ENCODE data around the gene PRR19. TPM values are rescaled to one million over a fixed set of nuclear protein-coding genes. Genes with fewer than 3 reads are reported as not detected.
"Not testable (repeated sequence)": the region's sequence is repeated elsewhere in the genome, so short reads cannot be mapped to it uniquely, and the experiment has no call there.

Gene PRR19
- polyA plus RNA-seq, 4 donors: 1.7 to 2.1 (median 1.8) TPM

DNA sequence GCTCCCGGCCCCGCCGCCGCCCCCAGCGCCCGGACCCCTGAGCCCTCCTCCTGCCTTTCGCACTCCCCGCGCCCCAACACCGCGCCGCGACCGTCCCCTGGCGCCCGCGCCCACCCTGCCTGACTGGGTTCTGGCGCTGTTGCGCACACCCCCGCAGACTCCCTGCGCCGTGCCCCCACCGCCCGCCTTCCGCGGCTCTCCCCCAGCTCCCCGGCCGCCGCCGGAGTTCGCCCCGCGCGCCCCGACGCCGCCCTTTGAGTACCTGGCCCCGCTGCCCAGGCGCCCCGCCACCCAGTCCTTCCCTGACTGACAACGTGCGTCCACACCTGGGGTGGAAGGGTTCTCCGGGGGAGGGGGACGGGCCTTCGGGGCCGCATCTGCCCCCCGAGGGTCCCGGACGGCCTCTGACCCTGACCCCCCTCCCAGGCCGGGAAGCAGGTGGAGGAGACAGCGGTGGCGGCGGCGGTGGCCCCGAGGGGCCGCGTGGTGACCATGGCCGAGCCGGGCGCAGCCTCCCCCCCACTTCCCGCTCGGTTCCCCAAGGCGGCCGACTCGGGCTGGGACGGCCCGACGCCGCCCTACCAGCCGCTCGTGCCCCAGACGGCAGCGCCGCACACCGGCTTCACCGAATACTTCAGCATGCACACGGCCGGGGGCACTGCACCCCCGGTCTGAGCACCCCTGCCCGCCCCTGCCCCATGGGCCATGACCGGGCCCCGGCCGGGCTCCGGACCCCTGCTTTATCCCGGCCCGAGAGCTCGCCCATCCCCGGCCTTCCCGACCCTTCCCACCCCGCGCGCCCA is 22.1 kb downstream of the PRR19 start:
- no peak for DNase-seq (ENCODE audit: low read depth in 4 of 4, low spot score in 3 of 4)

DNA sequence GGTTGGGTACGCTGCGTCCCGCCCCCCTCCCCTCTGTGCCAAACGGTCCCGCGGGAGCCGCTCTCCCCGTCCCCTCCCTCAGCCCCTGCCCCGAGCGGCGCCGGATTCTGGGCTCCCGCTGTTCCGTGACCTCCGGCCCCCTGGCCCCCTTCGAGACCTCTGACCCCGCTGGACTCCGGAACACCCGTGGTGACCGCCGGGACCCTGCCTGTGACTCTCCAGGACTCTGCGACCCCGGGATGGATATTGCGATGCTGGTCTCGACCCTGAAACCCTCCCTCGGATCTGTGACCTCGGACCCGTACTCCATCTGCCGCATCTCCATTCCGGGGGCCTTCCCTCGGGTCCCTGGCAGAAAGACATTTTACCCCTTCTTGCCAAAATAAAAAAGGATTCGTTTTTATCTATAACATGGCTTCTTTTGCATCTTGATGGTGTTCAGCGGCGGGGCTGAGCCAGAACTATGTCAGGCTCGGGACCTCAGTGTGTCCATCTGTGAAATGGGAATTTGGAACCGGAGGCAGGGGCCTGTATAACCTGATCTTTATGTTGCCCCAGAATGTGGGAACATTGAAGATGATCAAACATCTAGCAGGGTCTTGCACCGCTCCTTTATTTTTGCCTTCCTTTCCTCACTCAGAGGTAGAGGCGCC is 22.8 kb downstream of the PRR19 start:
- DNase-seq (ENCODE audit: low read depth in 4 of 4, low spot score in 3 of 4): no peak

DNA sequence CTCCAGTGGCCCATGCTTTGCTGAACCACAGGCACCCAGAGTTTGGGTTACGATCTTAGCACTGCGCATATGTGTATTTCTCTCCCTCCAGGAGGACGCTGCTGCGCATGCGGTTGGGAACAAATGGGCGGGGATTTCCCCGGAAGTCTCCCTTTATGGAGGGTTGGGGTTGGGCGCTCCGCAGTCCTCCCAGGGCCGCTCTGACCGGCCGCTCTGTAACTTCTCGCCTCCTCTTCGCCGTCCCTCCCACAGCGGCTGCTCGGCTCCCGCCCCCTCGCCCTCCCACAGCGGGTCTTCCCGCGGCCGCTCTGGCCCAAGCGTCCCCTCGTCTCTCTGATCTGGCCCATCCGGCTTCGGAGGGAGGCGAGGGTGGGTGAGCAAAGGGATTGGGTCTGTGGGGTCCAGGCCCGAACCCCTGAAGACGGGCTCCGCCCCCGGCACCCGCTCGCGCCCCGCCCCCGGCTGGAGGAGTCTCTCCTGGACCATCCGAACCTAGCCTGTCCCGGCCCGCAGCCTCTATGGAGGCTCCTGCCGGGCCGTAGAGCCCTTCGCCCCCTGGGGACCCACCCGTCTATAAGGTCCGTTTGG is 23.5 kb downstream of the PRR19 start, which contains the start of gene MEGF8:
Gene MEGF8 (plus strand): TSS at position 328 of the 588 bp plus-strand sequence. CDS start 609 bp downstream, outside the sequence.
- peak; percentile 96 to 98 (median 96) for DNase-seq (ENCODE audit: low read depth in 4 of 4, low spot score in 3 of 4)

DNA sequence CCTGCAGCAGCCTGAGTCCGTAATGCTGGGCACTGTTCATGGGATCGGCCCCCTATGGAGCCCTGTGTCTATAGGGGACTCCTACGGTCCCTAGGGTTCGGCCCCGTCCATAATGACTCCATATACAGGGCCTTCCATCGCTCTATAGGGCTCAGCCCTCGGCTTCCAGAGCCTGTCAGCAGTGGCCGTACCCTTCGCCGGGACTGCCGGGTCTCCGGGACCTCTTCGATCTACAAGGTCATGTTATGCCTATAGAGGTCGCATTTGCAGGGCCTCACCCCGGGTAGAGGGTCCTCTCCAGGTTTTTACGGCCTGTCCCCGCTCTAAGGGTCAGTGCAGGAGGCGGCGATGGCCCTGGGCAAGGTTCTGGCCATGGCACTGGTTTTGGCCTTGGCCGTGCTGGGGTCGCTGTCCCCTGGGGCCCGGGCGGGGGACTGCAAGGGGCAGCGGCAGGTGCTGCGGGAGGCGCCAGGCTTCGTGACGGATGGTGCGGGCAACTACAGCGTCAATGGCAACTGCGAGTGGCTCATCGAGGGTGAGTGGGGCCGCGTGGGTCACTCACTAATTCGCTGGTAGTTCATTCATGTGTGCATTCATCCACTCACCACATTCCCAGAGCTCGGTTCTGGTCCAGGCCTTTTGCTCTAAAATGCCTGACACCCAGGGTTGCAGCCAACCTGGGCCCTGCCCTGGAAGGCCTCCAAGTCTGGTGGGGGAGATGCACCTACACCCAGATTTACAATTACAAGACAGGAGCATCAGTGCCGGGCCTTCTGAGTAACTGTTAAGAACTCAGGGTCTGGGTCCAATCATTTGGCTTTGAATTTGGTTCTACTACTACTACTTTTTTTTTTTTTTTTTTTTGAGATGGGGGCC is 24.2 kb downstream of the PRR19 start:
- DNase-seq (ENCODE audit: low read depth in 4 of 4, low spot score in 3 of 4): no peak

DNA sequence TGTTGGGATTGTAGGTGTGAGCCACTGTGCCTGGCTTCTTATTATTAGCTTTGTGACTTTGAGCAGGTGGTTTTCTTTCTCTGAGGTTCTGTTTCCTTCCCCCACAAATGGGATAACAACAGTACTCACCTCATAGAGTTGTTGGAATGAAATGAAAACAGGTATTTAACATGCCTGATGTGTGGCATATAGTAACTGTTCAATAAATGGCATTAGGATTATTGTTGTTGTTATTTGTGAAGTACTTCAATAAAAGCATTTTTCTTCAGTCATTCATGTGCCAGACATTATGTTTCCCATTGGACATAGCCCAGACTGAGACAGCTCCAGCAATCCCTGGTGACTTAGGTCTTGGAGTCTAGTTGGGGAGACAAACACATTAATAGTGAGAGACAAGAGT is 25.0 kb downstream of the PRR19 start:
- no peak for DNase-seq (ENCODE audit: low read depth in 4 of 4, low spot score in 3 of 4)

DNA sequence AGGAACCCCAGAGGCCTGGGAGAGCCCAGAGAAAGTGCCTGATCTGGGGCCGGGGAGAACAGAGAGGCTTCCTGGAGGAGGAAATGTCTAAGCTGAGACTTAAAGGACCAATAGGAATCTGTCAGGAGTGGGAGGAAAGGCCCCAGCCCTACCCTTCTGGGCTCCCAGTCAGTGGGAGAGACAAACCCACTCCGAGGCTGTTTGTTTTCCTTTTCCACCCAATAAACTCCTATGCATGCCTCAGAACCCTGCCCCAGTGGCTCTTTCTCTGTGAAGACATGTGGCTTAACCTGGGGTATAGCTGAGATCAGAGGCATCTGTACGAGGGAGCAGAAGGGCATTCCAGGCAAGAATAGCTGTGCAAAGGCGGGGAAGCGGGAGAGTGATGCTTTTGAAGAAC is 25.4 kb downstream of the PRR19 start:
- DNase-seq (ENCODE audit: low read depth in 4 of 4, low spot score in 3 of 4): no peak

DNA sequence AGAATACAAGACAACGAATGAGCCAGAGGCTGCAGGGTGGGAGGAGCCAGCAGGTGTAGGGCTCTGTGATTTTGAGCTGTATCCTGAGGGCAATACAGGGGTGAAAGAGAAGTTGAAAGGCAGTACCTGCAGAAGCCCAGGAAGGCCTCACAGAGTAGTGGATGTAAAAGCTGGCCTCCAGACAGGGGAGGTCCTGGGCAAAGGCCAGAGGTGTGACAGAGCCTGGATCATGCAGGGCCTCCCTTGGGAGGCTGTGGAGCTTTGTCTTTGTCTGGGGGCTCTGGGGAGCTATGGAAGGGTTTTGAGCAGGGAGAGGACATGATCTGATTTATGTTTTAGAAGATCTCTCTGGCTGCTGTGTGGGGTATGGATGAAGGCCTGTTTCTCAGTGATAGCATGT is 26.2 kb downstream of the PRR19 start:
- DNase-seq (ENCODE audit: low read depth in 4 of 4, low spot score in 3 of 4): no peak

DNA sequence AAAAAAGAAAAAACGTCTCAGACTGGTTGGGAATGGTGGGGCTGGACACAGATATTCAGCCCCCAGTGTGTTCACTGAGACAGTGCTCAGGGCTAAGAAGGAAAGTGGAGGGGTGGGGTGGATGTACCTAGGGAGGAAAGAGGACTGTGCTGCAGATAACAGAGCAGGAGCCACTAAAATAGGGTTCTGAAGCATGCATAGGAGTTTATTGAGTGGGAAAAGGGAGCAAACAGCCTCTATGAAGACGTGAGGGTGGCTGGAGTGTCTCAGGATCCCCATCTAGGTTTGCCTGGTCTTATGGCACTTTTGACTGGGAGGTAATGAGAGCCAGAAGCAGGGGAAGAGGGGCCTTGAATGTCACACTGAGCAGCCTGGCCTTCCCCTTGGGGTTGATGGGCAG is 26.9 kb downstream of the PRR19 start:
- no peak for DNase-seq (ENCODE audit: low read depth in 4 of 4, low spot score in 3 of 4)

DNA sequence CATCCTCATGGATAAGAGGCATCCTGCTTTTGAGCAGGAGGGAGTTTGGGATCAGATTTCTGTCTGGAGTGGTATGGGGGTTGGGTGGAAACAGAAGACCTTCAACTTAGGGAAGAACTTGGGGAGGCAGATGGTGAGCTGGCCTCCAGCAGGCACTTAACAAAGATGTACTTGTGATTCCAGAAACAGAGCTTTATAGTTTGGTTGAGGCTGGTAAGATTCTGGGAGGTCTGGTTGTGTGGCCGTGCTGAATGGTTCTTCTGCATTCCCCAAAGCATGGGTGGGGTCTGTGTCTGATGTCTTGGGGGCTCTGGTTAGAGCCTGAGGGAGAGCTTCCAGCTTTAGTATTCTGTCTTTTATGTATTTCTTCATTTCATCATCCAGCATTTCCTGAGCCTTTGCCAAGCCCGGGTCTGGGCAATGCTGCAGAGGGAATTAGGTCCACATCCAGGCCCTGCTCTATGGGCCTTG is 28.3 kb downstream of the PRR19 start:
- DNase-seq (ENCODE audit: low read depth in 4 of 4, low spot score in 3 of 4): no peak

DNA sequence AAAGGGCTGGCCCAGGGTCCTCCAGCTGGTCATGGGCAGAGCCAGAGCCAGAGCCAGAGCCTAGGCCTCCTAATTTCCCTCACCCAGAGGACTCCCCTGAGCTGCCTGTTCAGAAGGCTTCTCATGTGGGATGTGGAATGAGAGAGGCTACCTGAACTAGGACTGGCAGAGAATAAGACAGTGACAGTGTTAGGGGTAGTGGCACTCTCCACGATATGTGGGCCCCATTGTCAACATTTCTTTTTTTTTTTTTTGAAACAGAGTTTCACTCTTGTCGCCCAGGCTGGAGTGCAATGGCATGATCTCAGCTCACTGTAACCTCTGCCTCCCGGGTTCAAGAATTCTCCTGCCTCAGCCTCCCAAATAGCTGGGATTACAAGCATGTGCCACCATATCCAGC is 29.4 kb downstream of the PRR19 start:
- DNase-seq (ENCODE audit: low read depth in 4 of 4, low spot score in 3 of 4): not testable (repeated sequence)

DNA sequence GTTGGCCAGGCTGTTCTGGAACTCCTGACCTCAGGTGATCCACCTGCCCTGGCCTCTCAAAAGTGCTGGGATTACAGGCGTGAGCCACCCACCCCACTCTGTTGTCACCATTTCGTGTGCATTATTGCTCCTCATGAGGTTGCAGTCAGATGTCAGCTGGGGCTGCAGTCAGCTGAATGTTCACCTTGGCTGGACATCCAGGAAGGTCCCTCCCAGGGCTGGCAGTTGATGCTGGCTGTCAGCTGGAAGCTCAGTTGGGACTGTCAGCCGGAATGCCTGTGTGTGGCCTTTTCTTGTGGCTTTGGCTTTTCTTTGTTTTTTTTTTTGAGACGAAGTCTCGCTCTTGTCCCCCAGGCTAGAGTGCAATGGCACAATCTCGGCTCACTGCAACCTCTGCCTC is 30.1 kb downstream of the PRR19 start:
- no peak for DNase-seq (ENCODE audit: low read depth in 4 of 4, low spot score in 3 of 4)

DNA sequence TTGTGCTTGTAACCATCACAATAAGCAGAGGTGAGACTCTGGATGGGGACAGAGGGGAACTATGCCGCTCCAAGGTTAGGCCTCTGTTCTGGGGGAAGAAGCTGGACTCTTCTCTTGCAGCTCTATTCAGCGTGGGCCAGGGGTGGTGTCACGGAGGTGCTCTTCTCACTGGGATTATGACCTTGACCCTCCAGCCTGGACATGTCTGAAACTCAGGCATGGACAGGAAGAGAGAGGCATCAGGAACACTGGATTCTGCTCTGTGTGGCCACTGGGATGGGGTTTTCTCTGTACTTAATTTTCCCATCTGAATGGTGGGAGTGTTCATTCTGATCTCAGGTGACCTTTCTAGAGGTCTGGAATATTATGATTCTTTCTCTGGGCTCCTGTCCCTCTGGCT is 31.1 kb downstream of the PRR19 start:
- DNase-seq (ENCODE audit: low read depth in 4 of 4, low spot score in 3 of 4): no peak

DNA sequence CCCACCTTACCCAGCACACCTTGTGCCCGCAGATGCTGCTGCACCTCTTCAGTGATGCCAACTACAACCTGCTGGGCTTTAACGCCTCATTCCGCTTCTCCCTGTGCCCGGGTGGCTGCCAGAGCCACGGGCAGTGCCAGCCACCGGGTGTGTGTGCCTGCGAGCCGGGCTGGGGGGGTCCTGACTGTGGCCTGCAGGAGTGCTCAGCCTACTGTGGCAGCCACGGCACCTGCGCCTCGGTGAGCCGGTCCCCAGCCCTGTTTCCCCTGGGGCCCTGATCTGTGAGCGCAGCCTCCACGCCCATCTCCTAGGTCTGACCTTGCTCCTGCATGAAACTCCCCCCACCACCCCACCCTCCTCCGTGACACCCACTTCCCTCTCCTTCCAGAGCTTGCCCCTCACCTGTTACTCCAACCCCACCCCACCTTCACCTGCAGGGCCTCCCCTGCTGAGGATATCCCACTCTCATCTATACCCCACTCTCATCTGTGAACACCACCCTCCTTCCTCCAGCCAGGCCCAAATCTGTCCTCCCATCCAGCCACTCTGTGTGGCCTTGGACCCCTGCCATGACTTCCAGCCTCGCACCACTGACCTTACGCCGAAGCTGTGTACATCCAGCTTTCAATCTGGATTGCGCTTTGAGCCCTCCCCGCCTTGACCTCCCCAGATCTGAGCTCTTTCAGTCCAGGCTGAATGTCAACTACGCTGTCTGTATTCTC is 32.2 kb downstream of the PRR19 start:
- no peak for DNase-seq (ENCODE audit: low read depth in 4 of 4, low spot score in 3 of 4)

DNA sequence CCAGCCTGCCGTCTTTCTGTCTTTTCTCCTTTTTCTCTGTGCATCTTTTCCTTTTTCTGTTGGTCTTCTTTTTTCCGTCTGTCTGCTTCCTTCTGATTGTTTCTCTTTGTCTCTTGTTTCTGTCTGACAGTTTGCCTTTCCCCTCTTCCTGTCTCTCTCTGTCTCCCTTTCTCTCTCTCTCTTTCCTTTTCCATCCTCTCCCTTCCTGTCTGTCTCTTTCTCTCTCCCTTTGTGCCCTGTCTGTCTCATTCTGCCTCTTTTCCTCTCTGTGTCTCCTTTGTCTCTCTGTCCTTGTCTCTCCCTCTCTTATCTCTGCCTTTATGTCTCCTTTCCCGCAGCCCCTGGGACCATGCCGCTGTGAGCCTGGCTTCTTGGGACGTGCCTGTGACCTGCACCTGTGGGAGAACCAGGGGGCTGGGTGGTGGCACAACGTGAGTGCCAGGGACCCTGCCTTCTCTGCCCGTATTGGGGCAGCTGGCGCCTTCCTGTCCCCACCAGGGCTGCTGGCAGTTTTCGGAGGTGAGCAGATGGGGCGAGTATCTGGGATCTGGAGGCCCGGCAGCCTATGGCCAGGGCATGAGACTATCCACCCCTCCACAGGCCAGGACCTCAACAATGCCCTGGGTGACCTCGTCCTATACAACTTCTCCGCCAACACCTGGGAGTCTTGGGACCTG is 32.9 kb downstream of the PRR19 start:
- no peak for DNase-seq (ENCODE audit: low read depth in 4 of 4, low spot score in 3 of 4)

DNA sequence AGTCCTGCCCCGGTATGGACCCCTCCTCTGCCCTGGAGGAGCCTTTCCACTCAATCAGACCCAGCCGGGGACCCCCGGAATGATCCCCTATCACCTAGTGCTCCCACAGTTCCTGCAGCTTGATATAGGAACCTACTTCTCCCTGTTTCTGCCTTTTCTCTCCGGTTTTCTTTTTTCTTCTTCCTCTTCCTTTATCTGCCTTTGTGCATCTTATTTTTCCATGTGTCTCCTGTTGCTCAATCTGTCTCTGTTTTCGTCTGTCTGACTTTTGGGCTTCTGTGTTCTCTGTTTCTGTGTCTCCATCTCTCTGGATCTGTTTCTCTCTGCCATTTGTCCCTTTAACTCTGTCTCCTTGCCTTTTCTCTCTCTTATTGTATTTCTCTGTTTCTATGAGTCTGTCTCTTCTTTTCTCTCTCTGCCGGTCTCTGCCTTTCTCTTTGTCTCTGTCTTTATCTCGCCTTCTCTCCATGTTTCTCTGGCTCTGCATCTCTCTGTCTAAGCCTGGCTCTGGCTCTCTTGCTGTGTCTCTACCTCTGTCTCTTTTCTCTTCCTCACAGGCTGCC is 33.5 kb downstream of the PRR19 start:
- no peak for DNase-seq (ENCODE audit: low read depth in 4 of 4, low spot score in 3 of 4)

DNA sequence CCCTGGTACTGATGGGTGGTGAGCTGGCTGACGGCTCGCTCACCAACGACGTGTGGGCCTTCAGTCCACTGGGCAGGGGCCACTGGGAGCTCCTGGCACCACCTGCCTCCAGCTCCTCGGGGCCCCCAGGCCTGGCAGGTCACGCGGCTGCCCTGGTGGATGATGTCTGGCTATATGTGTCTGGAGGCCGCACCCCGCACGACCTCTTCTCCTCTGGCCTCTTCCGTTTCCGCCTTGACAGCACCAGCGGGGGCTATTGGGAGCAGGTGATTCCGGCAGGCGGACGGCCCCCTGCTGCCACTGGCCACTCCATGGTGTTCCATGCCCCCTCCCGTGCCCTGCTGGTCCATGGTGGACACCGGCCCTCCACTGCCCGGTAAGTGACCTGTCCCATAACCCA is 34.0 kb downstream of the PRR19 start:
- DNase-seq (ENCODE audit: low read depth in 4 of 4, low spot score in 3 of 4): no peak

DNA sequence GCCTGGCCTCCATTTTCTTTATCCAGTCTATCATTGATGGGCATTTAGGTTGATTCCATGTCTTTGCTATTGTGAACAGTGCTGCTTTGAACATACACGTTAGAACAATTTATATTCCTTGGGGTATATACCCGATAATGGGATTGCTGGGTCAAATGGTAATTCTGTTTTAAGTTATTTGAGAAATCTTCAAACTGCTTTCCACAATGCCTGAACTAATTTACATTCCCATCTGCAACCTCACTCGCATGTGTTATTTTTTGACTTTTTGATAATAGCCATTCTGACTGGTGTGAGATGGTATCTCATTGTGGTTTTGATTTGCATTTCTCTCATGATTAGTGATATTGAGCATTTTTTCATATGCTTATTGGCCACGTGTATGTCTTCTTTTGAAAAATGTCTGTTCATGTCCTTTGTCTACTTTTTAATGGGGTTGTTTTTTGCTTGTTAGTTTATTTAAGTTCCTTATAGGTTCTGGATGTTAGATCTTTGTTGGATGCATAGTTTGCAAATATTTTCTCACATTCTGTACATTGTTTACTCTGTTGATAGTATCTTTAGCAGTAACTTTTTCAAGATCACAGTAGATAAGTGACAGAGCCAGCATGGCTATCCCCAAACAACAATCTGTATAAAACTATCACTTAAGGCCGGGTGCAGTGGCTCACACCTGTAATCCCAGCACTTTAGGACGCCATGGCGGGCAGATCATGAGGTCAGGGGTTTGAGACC is 37.4 kb downstream of the PRR19 start:
- not testable (repeated sequence) for DNase-seq (ENCODE audit: low read depth in 4 of 4, low spot score in 3 of 4)

DNA sequence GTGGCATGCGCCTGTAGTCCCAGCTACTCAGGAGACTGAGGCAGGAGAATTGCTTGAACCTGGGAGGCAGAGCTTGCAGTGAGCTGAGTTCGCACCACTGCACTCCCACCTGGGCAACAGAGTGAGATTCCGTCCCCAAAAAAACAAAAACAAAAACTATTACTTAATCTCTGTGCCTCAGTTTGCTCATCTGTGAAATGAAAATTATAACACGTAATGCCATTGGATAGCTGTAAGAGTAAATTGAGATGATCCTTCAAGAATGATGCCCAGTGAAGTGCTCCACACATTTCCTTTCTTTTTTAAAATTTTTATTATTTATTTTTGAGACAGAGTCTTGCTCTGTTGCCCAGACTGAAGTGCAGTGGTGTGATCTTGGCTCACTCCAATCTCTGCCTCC is 38.0 kb downstream of the PRR19 start:
- DNase-seq (ENCODE audit: low read depth in 4 of 4, low spot score in 3 of 4): not testable (repeated sequence)

All from left renal pelvis (tissue), 4 donors.